ENCODE data around the gene PDAP1. TPM values are rescaled to one million over a fixed set of nuclear protein-coding genes. Genes with fewer than 3 reads are reported as not detected.
A peak's percentile ranks its signal among the peaks of the same experiment; 100 is the strongest.

Gene PDAP1
- total and polyA plus RNA-seq, 9 of the 15 experiments (the other 6 are each of a cell fraction or from before 2014, with no cell fraction given) = 10.2 to 315 (median 129) TPM

- TF ChIP-seq MITF (IDR thresholded peaks at IDR 0.05) = no peak
- no peak for TF ChIP-seq IRF2 (CRISPR knock-in tag; IDR thresholded peaks at IDR 0.05)
- TF ChIP-seq SREBF1 (IDR thresholded peaks at IDR 0.05; ENCODE audit: borderline replicate concordance, low read depth, low read length) = no peak
- TF ChIP-seq ZNF124 (CRISPR knock-in tag; IDR thresholded peaks at IDR 0.05) = no peak
- TF ChIP-seq FOXP1 (CRISPR knock-in tag; IDR thresholded peaks at IDR 0.05) = no peak
- no peak for TF ChIP-seq MAZ (CRISPR knock-in tag; conservative IDR thresholded peaks at IDR 0.05 in 1 of 2, IDR thresholded peaks at IDR 0.05 in 1 of 2)
- peak; percentile 87 for TF ChIP-seq EHMT2 (IDR thresholded peaks at IDR 0.05)
- TF ChIP-seq HMGN3 (IDR thresholded peaks at IDR 0.05; ENCODE audit: borderline replicate concordance, extremely low read depth, insufficient read length, low read depth, low read length) = no peak
- TF ChIP-seq JUND (IDR thresholded peaks at IDR 0.05; ENCODE audit: borderline replicate concordance, low read depth, low read length) = peak; percentile 64; the same call in 1 of the 2 replicates
- peak; percentile 77; the same call in 2 of the 3 replicates for TF ChIP-seq JUND (tag; IDR thresholded peaks at IDR 0.05; ENCODE audit: borderline replicate concordance, low read depth, low read length)
- TF ChIP-seq THAP12 (CRISPR knock-in tag; IDR thresholded peaks at IDR 0.05) = no peak
- TF ChIP-seq RUNX1 (IDR thresholded peaks at IDR 0.05; ENCODE audit: low read depth) = no peak
- TF ChIP-seq ZNF830 (CRISPR knock-in tag; IDR thresholded peaks at IDR 0.05) = no peak
- TF ChIP-seq ARID1B (IDR thresholded peaks at IDR 0.05) = peak; percentile 61; the same call in 1 of the 2 replicates
- TF ChIP-seq POLR2AphosphoS5 (IDR thresholded peaks at IDR 0.05; ENCODE audit: control insufficient read depth, insufficient read depth, low read depth, low read length) = no peak
- TF ChIP-seq NFIC (IDR thresholded peaks at IDR 0.05) = no peak
- TF ChIP-seq SMAD3 (CRISPR knock-in tag; conservative IDR thresholded peaks at IDR 0.05) = no peak
- TF ChIP-seq MTA3 (IDR thresholded peaks at IDR 0.05; ENCODE audit: borderline replicate concordance) = no peak
- TF ChIP-seq TSHZ1 (CRISPR knock-in tag; IDR thresholded peaks at IDR 0.05) = no peak
- TF ChIP-seq ZC3H8 (IDR thresholded peaks at IDR 0.05) = no peak
- TF ChIP-seq DLX4 (CRISPR knock-in tag; IDR thresholded peaks at IDR 0.05) = no peak
- peak; percentile 37; the same call in 1 of the 2 replicates for TF ChIP-seq TAL1 (IDR thresholded peaks at IDR 0.05)
- TF ChIP-seq SRSF7 (optimal IDR thresholded peaks at IDR 0.05; ENCODE audit: low read depth, low read length) = no peak
- TF ChIP-seq CBX1 (IDR thresholded peaks at IDR 0.05; ENCODE audit: low read depth) = no peak
These were observed 45.6 kb downstream of the PDAP1 start (continued) for GRCh38 chr7:99362801-99363200.

All from K562 (cell line).